Vagina (tissue), 2 donors: ENCODE measurements around the gene H1-8. TPM values are rescaled to one million over a fixed set of nuclear protein-coding genes. Genes with fewer than 3 reads are reported as not detected.
A peak's percentile ranks its signal among the peaks of the same experiment; 100 is the strongest.

Experiments
- DNase-seq, 2 donors: peaks; one replicate each; pipeline ENCODE4 v3.0.0-alpha.2; 2017; ENCODE audit errors: extremely low spot score in 2 of 2
- H3K27ac ChIP-seq: fragments of 200-600 bp; sonication (generic); one replicate; pipeline ENCODE4 v1.5.1; 2019
- H3K27me3 ChIP-seq: fragments of 200-600 bp; sonication (generic); one replicate; pipeline ENCODE4 v1.5.1; 2019
- H3K36me3 ChIP-seq, 2 donors: fragments of 200-600 bp; sonication (generic); one replicate each; pipeline ENCODE4 v1.5.1; 2017 to 2019
- H3K4me1 ChIP-seq: fragments of 200-600 bp; sonication (generic); one replicate; pipeline ENCODE4 v1.5.1; 2019
- H3K4me3 ChIP-seq, 2 donors: fragments of 200-600 bp; sonication (generic); 1 replicate in 1 of 2; 2 replicates in 1 of 2; pipeline ENCODE4 v1.5.1; 2016 to 2019
- H3K9me3 ChIP-seq: fragments of 200-600 bp; sonication (generic); one replicate; pipeline ENCODE4 v1.5.1; 2019
- POLR2A ChIP-seq, 2 donors: fragments of 450-650 bp; IDR thresholded peaks; one replicate each; pipeline ENCODE4 v1.6.1; 2017; ENCODE audit warnings: antibody characterized with exemption in 2 of 2, mild to moderate bottlenecking in 2 of 2, moderate library complexity in 2 of 2
- POLR2AphosphoS5 ChIP-seq, 2 donors: sonication (generic); formaldehyde crosslinking; IDR thresholded peaks; one replicate each; pipeline ENCODE4 v1.9.0; 2017; ENCODE audit warnings: antibody characterized with exemption in 2 of 2, mild to moderate bottlenecking in 2 of 2, low read depth in 1 of 2; ENCODE audit not compliant: insufficient read depth in 1 of 2
- intact Hi-C: fragments of 100-400 bp; cut with DNase I; formaldehyde crosslinking; loops from one replicate; pipeline ENCODE4 v1.15.1; 2023
- total RNA-seq: library from RNA; depleted of rRNA; stranded (reverse); fragments of >200 nt; gene quantifications from one replicate; pipeline ENCODE4 v1.2.3, GENCODE V29; 2016
- TF ChIP-seq, protein P1 (sequence below), 3 experiments: fragments of 450-650 bp in 2 of 3; fragments of 200-600 bp in 1 of 3; sonication (generic) in 1 of 3; IDR thresholded peaks; one replicate each; pipeline ENCODE4 v1.5.1; 2017 to 2019; ENCODE audit warnings: antibody characterized with exemption in 3 of 3, mild to moderate bottlenecking in 2 of 3, moderate library complexity in 2 of 3

The H1-8 gene
- total RNA-seq, 1 donor from 2014 or later = not detected

- H3K27ac ChIP-seq = peak overlapping the region; percentile 84
- H3K36me3 ChIP-seq = peaks cover 0 to 57% of the 10 kb centered on the region in 2 donors
Observed at GRCh38 chr3:129567176-129567705, 24.3 kb downstream of the H1-8 start.

DNA sequence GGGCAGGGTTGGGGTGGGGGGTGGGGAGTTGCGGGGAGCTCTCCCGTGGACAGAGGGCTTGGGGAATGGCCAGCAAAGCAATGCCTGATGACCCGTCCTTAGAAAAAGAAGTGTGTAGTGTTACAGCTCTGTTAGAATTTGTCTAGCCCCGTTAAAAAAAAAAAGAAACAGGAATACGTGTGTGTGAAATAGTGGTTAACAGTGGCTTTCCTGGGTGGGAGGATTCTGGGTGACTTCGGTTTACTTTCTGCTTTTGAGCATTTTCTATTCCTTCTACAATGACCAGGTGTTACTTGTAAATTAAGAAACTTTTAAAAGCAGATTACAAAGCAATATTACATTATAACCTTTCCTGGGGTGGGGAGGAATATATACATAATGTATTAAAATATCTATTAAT is 25.0 kb downstream of the H1-8 start:
- Histone ChIP-seq H3K27ac (peak overlapping the region; percentile 84), H3K27me3 (no peaks in the 10 kb centered on the region), H3K36me3 (peaks cover 0 to 57% of the 10 kb centered on the region in 2 donors), H3K9me3 (no peaks in the 10 kb centered on the region), H3K4me3 (no peak overlapping the region), H3K4me1 (peaks cover 50% of the 10 kb centered on the region)
- DNase-seq = no peak
- intact Hi-C loops = no loop called here
- TF ChIP-seq, protein P1, sequence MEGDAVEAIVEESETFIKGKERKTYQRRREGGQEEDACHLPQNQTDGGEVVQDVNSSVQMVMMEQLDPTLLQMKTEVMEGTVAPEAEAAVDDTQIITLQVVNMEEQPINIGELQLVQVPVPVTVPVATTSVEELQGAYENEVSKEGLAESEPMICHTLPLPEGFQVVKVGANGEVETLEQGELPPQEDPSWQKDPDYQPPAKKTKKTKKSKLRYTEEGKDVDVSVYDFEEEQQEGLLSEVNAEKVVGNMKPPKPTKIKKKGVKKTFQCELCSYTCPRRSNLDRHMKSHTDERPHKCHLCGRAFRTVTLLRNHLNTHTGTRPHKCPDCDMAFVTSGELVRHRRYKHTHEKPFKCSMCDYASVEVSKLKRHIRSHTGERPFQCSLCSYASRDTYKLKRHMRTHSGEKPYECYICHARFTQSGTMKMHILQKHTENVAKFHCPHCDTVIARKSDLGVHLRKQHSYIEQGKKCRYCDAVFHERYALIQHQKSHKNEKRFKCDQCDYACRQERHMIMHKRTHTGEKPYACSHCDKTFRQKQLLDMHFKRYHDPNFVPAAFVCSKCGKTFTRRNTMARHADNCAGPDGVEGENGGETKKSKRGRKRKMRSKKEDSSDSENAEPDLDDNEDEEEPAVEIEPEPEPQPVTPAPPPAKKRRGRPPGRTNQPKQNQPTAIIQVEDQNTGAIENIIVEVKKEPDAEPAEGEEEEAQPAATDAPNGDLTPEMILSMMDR (IDR thresholded peaks at IDR 0.05) = no peak
- TF ChIP-seq POLR2A (IDR thresholded peaks at IDR 0.05) (no peak), POLR2AphosphoS5 (IDR thresholded peaks at IDR 0.05; ENCODE audit: insufficient read depth in 1 of 2, low read depth in 1 of 2) (no peak)

More at GRCh38 chr3:129567176-129567705, 24.3 kb downstream of the H1-8 start:
- Histone ChIP-seq H3K27me3 (no peaks in the 10 kb centered on the region), H3K4me1 (peaks cover 56% of the 10 kb centered on the region), H3K9me3 (no peaks in the 10 kb centered on the region), H3K4me3 (no peak overlapping the region)
- TF ChIP-seq POLR2A (IDR thresholded peaks at IDR 0.05) (no peak), POLR2AphosphoS5 (IDR thresholded peaks at IDR 0.05; ENCODE audit: insufficient read depth in 1 of 2, low read depth in 1 of 2) (peak in 1 of 2 donors; percentile 60)
- TF ChIP-seq, protein P1 (IDR thresholded peaks at IDR 0.05) = no peak
- intact Hi-C loops = no loop called here
- no peak for DNase-seq

DNA sequence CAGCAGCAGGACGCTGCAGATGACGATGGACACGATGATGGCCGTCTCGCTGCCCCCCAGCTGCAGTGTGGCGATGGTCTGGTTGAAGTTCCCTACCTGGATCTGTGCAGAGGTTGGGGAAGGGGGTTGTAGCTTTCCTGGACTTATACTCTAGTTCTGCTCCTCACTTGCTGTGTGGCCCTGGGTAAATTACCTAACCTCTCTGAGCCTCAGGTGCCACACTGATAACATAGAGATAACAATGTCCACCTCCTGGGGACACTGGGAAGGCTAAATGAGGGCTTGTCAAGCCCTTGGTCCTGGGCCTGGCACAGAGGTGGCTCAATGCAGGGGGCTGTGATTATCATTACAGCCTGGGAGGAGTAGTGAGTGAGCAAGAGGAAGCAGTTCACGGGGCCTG is 26.9 kb downstream of the H1-8 start:
- Histone ChIP-seq H3K27ac (no peak overlapping the region), H3K27me3 (no peaks in the 10 kb centered on the region), H3K4me3 (no peak overlapping the region), H3K36me3 (peaks cover 0 to 67% of the 10 kb centered on the region in 2 donors), H3K9me3 (no peaks in the 10 kb centered on the region), H3K4me1 (peaks cover 31% of the 10 kb centered on the region)
- TF ChIP-seq, protein P1 (IDR thresholded peaks at IDR 0.05) = no peak
- TF ChIP-seq POLR2AphosphoS5 (IDR thresholded peaks at IDR 0.05; ENCODE audit: insufficient read depth in 1 of 2, low read depth in 1 of 2) = no peak
- no peak for TF ChIP-seq POLR2A (IDR thresholded peaks at IDR 0.05)
- intact Hi-C loops = no loop called here
- DNase-seq = no peak

DNA sequence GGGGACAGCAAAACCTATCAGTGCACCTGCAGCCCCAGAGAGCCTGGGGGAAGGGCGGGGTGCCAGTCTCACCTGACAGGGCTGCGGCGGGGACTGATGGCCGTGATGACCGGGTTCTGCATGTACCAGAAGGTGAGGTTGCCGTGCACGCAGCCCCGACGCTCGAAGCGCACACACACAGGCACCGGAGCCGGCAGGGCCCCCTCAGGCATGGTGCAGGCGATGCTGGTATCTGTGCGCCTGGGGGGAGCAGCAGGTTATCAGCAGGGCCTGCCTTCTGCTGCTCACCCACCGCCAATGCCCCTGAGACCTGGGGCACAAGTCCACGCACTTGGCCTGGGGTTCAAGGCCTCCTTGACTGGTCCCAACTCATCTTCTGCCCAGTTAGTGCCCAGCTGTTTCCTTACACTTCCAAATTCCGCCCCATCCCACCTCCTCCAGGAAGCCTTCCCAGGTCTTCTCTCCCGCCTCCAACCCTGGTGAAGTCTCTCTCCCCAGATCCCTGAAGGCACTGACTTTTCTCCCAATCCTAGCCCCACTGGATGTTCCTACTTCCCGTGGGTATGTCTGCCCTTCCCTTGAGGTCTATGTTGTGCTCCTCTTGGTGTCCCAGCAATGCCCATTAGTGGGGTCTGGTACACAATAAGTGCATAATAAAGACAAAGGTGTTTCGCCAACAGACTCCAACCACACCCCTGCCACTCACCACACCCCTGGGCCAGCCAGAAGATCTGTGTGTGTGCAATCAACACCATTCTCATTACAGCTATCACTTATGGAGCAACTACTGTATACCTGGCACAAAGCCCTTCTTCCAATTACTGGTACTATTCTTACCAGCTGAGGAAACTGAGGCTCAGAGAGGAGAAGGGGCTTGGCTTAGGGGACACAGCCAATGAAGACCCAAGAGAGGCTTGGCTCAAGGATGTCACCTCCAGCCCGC is 28.9 kb downstream of the H1-8 start:
- Histone ChIP-seq H3K27me3 (no peaks in the 10 kb centered on the region), H3K27ac (no peak overlapping the region), H3K9me3 (no peaks in the 10 kb centered on the region), H3K4me3 (no peak overlapping the region), H3K36me3 (peaks cover 0 to 61% of the 10 kb centered on the region in 2 donors), H3K4me1 (peaks cover 17% of the 10 kb centered on the region)
- intact Hi-C loops = no loop called here
- DNase-seq = no peak
- no peak for TF ChIP-seq POLR2AphosphoS5 (IDR thresholded peaks at IDR 0.05; ENCODE audit: insufficient read depth in 1 of 2, low read depth in 1 of 2)
- TF ChIP-seq POLR2A (IDR thresholded peaks at IDR 0.05) = no peak
- TF ChIP-seq, protein P1 (IDR thresholded peaks at IDR 0.05) = no peak
